Measurements from ENCODE around the gene SERPING1.

Gene SERPING1

GRCh38 chr11:57597916-57598830 is 688 bp downstream of the SERPING1 start:
- Histone ChIP-seq H3K9me3 (ENCODE audit: control insufficient read depth, low read length) (no peaks in the 10 kb centered on the region), H3K36me3 (ENCODE audit: control insufficient read depth, insufficient read depth, low read length) (peaks cover 20% of the 10 kb centered on the region), H3K4me3 (ENCODE audit: extremely low read depth, insufficient read depth, low read length, poor library complexity, severe bottlenecking) (peak overlapping the region; percentile 50), H3K4me1 (ENCODE audit: control insufficient read depth, insufficient read depth, low read length, poor library complexity, severe bottlenecking) (peaks cover 17% of the 10 kb centered on the region), H3K27ac (ENCODE audit: low read depth, low read length, severe bottlenecking) (peak overlapping the region; percentile 92)
- 4 to 7% methylated on average over 17 to 24 of the region's 33 CpGs for WGBS, 2 experiments (ENCODE audit: insufficient coverage in 2 of 2)

- no peaks in the 10 kb centered on the region for H3K9me3 ChIP-seq (ENCODE audit: control insufficient read depth, low read length)
- peak overlapping the region; percentile 92 for H3K27ac ChIP-seq (ENCODE audit: low read depth, low read length, severe bottlenecking)
- WGBS, 2 experiments (ENCODE audit: insufficient coverage in 2 of 2): 70 to 79% methylated on average over 4 of the region's 5 CpGs
- peaks cover 20% of the 10 kb centered on the region for H3K36me3 ChIP-seq (ENCODE audit: control insufficient read depth, insufficient read depth, low read length)
- peak overlapping the region; percentile 50 for H3K4me3 ChIP-seq (ENCODE audit: extremely low read depth, insufficient read depth, low read length, poor library complexity, severe bottlenecking)
- H3K4me1 ChIP-seq (ENCODE audit: control insufficient read depth, insufficient read depth, low read length, poor library complexity, severe bottlenecking): peaks cover 19% of the 10 kb centered on the region
These were observed 1.3 kb downstream of the SERPING1 start for GRCh38 chr11:57598831-57599155.

GRCh38 chr11:57599381-57599780 is 1.9 kb downstream of the SERPING1 start:
- peaks cover 20% of the 10 kb centered on the region for H3K36me3 ChIP-seq (ENCODE audit: control insufficient read depth, insufficient read depth, low read length)
- H3K27ac ChIP-seq (ENCODE audit: low read depth, low read length, severe bottlenecking): peak overlapping the region; percentile 92
- peaks cover 24% of the 10 kb centered on the region for H3K4me1 ChIP-seq (ENCODE audit: control insufficient read depth, insufficient read depth, low read length, poor library complexity, severe bottlenecking)
- WGBS, 2 experiments (ENCODE audit: insufficient coverage in 2 of 2): 43 to 100% methylated on average over 1 of the region's 2 CpGs
- peak overlapping the region; percentile 50 for H3K4me3 ChIP-seq (ENCODE audit: extremely low read depth, insufficient read depth, low read length, poor library complexity, severe bottlenecking)
- no peaks in the 10 kb centered on the region for H3K9me3 ChIP-seq (ENCODE audit: control insufficient read depth, low read length)

GRCh38 chr11:57601297-57601696 is 3.8 kb downstream of the SERPING1 start:
- Histone ChIP-seq H3K4me1 (ENCODE audit: control insufficient read depth, insufficient read depth, low read length, poor library complexity, severe bottlenecking) (peaks cover 28% of the 10 kb centered on the region), H3K4me3 (ENCODE audit: extremely low read depth, insufficient read depth, low read length, poor library complexity, severe bottlenecking) (no peak overlapping the region), H3K9me3 (ENCODE audit: control insufficient read depth, low read length) (no peaks in the 10 kb centered on the region), H3K36me3 (ENCODE audit: control insufficient read depth, insufficient read depth, low read length) (peaks cover 30% of the 10 kb centered on the region), H3K27ac (ENCODE audit: low read depth, low read length, severe bottlenecking) (no peak overlapping the region)
- 90 to 94% methylated on average over 3 of the region's 3 CpGs for WGBS, 2 experiments (ENCODE audit: insufficient coverage in 2 of 2)

GRCh38 chr11:57604296-57605027 is 7.0 kb downstream of the SERPING1 start:
- 40% methylated on average over 1 of the region's 8 CpGs for WGBS, 2 experiments (ENCODE audit: insufficient coverage in 2 of 2)
- Histone ChIP-seq H3K9me3 (ENCODE audit: control insufficient read depth, low read length) (no peaks in the 10 kb centered on the region), H3K27ac (ENCODE audit: low read depth, low read length, severe bottlenecking) (no peak overlapping the region), H3K36me3 (ENCODE audit: control insufficient read depth, insufficient read depth, low read length) (peaks cover 46% of the 10 kb centered on the region), H3K4me3 (ENCODE audit: extremely low read depth, insufficient read depth, low read length, poor library complexity, severe bottlenecking) (no peak overlapping the region), H3K4me1 (ENCODE audit: control insufficient read depth, insufficient read depth, low read length, poor library complexity, severe bottlenecking) (peaks cover 19% of the 10 kb centered on the region)

GRCh38 chr11:57605028-57605420 is 7.5 kb downstream of the SERPING1 start:
- WGBS, 2 experiments (ENCODE audit: insufficient coverage in 2 of 2): 89 to 95% methylated on average over 3 to 5 of the region's 5 CpGs
- H3K36me3 ChIP-seq (ENCODE audit: control insufficient read depth, insufficient read depth, low read length): peaks cover 44% of the 10 kb centered on the region
- H3K27ac ChIP-seq (ENCODE audit: low read depth, low read length, severe bottlenecking): no peak overlapping the region
- no peak overlapping the region for H3K4me3 ChIP-seq (ENCODE audit: extremely low read depth, insufficient read depth, low read length, poor library complexity, severe bottlenecking)
- peaks cover 13% of the 10 kb centered on the region for H3K4me1 ChIP-seq (ENCODE audit: control insufficient read depth, insufficient read depth, low read length, poor library complexity, severe bottlenecking)
- no peaks in the 10 kb centered on the region for H3K9me3 ChIP-seq (ENCODE audit: control insufficient read depth, low read length)

- WGBS, 2 experiments (ENCODE audit: insufficient coverage in 2 of 2): 88 to 93% methylated on average over 3 to 4 of the region's 4 CpGs
- H3K36me3 ChIP-seq (ENCODE audit: control insufficient read depth, insufficient read depth, low read length): peaks cover 71% of the 10 kb centered on the region
- no peak overlapping the region for H3K4me3 ChIP-seq (ENCODE audit: extremely low read depth, insufficient read depth, low read length, poor library complexity, severe bottlenecking)
- no peaks in the 10 kb centered on the region for H3K9me3 ChIP-seq (ENCODE audit: control insufficient read depth, low read length)
- no peak overlapping the region for H3K27ac ChIP-seq (ENCODE audit: low read depth, low read length, severe bottlenecking)
- peaks cover 4% of the 10 kb centered on the region for H3K4me1 ChIP-seq (ENCODE audit: control insufficient read depth, insufficient read depth, low read length, poor library complexity, severe bottlenecking)
These were observed 12.7 kb downstream of the SERPING1 start for GRCh38 chr11:57610170-57610569.

- Histone ChIP-seq H3K9me3 (ENCODE audit: control insufficient read depth, low read length) (peaks cover 2% of the 10 kb centered on the region), H3K27ac (ENCODE audit: low read depth, low read length, severe bottlenecking) (no peak overlapping the region), H3K4me1 (ENCODE audit: control insufficient read depth, insufficient read depth, low read length, poor library complexity, severe bottlenecking) (peaks cover 4% of the 10 kb centered on the region), H3K36me3 (ENCODE audit: control insufficient read depth, insufficient read depth, low read length) (peaks cover 47% of the 10 kb centered on the region), H3K4me3 (ENCODE audit: extremely low read depth, insufficient read depth, low read length, poor library complexity, severe bottlenecking) (no peak overlapping the region)
- 79 to 84% methylated on average over 10 of the region's 10 CpGs for WGBS, 2 experiments (ENCODE audit: insufficient coverage in 2 of 2)
These were observed 16.8 kb downstream of the SERPING1 start for GRCh38 chr11:57614234-57614772.

GRCh38 chr11:57615308-57615707 is 17.8 kb downstream of the SERPING1 start:
- H3K36me3 ChIP-seq (ENCODE audit: control insufficient read depth, insufficient read depth, low read length): peaks cover 40% of the 10 kb centered on the region
- peaks cover 9% of the 10 kb centered on the region for H3K9me3 ChIP-seq (ENCODE audit: control insufficient read depth, low read length)
- H3K4me1 ChIP-seq (ENCODE audit: control insufficient read depth, insufficient read depth, low read length, poor library complexity, severe bottlenecking): peaks cover 4% of the 10 kb centered on the region
- H3K27ac ChIP-seq (ENCODE audit: low read depth, low read length, severe bottlenecking): no peak overlapping the region
- H3K4me3 ChIP-seq (ENCODE audit: extremely low read depth, insufficient read depth, low read length, poor library complexity, severe bottlenecking): no peak overlapping the region
- 78 to 100% methylated on average over 1 of the region's 1 CpG for WGBS, 2 experiments (ENCODE audit: insufficient coverage in 2 of 2)

GRCh38 chr11:57616595-57616994 is 19.1 kb downstream of the SERPING1 start:
- Histone ChIP-seq H3K4me1 (ENCODE audit: control insufficient read depth, insufficient read depth, low read length, poor library complexity, severe bottlenecking) (peaks cover 4% of the 10 kb centered on the region), H3K27ac (ENCODE audit: low read depth, low read length, severe bottlenecking) (no peak overlapping the region), H3K4me3 (ENCODE audit: extremely low read depth, insufficient read depth, low read length, poor library complexity, severe bottlenecking) (no peak overlapping the region), H3K36me3 (ENCODE audit: control insufficient read depth, insufficient read depth, low read length) (peaks cover 31% of the 10 kb centered on the region), H3K9me3 (ENCODE audit: control insufficient read depth, low read length) (peaks cover 9% of the 10 kb centered on the region)
- 94 to 100% methylated on average over 2 to 3 of the region's 3 CpGs for WGBS, 2 experiments (ENCODE audit: insufficient coverage in 2 of 2)

Measured in mesodermal cell (in vitro differentiated cells).